Hindlimb muscle (tissue), 1 donor: Measurements from ENCODE around the gene CNPY4. TPM values are rescaled to one million over a fixed set of nuclear protein-coding genes. Genes with fewer than 3 reads are reported as not detected.

ENCODE experiments used
- DNase-seq: peaks from one replicate; pipeline ENCODE4 v3.0.0-alpha.2; 2013
- polyA plus RNA-seq: library from polyadenylated mRNA; unstranded; fragments of 120-200 nt; gene quantifications from one replicate; pipeline ENCODE4 v1.2.1, GENCODE V29; 2013; ENCODE audit not compliant: insufficient read length

Gene CNPY4
- polyA plus RNA-seq, 1 donor, result 29.7 TPM

DNA sequence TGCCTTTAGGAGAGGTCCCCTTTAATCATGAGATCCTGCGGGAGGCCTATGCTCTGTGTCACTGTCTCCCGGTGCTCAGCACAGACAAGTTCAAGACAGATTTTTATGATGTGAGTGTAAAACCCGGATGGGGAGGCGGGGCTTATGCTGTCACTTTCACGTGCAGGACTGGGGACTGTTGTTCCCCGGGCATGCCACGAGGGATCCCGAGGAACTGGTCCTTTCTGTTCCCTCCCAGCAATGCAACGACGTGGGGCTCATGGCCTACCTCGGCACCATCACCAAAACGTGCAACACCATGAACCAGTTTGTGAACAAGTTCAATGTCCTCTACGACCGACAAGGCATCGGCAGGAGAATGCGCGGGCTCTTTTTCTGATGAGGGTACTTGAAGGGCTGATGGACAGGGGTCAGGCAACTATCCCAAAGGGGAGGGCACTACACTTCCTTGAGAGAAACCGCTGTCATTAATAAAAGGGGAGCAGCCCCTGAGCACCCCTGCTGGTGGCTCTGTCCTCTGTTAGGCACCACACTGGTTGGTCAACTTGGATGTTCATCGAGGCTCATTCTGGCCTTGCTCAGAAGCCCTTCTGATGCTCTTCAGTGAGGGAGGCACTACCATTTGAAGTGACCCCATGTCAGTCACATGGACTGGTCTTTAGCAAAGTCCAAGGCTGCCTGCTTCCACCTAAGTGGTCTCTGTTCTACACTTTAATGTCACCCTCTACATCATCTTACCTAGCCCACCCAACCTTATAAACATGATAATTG is 27.8 kb upstream of the CNPY4 start:
- DNase-seq, result no peak

DNA sequence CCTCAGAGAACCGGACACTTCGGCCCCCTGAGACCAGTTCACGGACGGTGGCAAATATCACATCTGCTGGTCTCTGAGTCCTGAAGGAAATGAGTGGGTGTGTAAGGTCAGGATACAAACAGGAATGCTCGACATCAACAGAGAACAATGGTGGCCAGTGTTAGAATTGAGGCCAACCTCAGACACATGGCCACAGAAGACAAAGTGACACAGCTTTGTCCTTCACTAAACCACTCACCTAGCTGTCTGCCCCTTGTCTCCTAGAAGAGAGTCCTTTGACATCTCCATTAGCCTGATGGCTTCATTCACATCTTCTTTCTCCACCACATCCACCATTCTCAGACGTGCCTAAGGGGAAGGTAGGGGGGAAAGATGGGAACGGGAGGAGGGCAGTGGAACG is 26.4 kb upstream of the CNPY4 start:
- DNase-seq, result no peak

DNA sequence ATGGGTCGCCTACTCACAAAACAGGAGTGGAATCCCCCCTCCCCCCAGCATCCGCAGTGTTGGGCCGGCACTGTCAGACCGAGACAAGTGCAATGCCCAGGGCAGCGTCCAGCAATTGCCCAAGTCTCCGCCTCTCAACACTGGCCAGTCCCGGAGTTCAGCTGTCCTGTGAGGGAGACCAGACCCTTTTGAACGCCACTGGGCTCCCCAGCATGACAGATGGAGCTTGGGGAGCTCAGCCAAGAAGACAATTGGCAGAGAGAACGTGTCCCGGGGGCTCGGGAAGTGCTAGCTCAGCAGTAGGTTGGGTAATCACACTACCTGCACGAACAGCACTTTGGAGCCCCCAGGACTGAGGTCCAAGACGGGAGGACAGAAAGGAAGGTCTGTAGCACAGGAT is 25.9 kb upstream of the CNPY4 start:
- no peak for DNase-seq

DNA sequence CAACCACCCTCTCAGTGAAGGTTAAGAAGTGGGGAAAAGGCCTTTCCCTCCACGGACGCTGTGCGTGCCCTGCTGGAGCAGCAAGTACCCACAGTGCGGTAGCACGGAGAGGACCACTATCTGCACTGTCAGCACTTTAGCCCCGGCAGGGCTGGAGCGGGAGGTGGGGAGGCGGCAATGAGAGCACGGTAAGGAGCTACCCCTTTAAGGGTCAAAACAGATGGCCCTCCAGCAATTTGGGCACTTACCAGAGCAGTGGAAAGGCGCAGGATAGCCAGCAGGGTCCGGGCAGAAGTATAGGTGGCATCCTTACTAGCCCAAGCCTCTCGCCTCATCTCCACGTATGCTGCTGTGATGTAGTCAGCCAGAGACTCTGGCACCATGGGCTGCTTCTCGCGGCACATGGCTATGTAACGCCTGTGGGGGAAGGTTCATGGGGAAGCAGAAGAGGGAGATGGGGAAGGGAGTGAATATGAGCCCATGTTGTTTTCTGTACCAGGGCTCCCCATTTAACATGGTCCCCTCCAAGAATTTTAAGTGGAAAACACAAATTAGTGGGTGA is 25.4 kb upstream of the CNPY4 start:
- DNase-seq, result no peak

DNA sequence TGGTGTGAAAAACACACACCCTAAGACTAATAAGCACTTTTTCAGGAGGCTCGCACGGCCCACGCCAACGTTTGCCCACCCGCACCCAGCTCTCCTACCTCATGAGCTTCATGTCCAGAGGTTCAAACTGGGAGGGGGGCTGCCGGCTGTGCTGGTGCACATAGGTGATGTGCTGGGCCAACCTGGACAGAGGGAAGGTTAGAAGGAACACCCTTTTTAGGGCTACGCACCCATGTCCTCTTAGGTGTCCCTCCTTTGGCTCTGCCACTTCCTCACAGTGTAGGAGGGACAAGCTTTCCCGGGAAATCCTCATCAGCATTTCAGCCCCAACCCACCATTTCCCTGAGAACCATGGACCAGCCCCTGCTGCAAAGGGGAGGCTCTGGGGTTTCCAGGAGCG is 24.1 kb upstream of the CNPY4 start:
- DNase-seq, result no peak

DNA sequence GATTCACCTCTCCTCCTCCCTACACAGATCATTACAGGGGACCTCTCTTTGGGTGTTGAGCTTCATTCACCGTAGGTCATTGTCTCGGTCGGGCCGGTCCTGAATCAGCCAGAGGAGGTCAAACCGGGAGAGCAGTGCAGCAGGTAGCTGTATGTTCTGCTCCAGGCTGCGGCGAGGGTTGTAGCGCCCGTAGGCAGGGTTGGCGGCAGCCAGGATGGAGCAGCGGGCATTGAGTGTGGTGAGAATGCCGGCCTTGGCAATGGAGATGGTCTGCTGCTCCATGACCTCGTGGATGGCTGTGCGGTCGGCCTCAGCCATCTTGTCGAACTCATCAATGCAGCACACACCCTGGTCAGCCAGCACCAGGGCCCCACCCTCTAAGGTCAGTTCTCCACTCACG is 23.7 kb upstream of the CNPY4 start:
- DNase-seq, result no peak

DNA sequence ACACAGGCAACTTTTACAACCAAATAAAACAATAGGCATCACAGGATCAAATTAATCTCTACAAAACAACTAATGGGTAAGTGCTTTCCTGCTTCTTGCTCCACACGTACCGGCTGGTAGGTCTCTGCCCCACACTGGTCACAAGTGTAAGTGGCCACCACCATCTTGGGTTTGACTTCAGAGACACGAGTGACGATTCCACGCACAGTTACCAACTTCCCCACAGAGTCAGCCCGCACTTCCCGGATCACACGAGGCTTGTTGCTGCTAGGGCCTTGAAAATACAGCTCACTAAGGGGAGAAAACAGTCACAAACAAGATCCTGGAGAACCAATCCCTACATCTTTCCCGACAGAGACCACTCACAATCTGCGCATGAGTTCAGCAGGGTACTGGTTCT is 20.5 kb upstream of the CNPY4 start:
- no peak for DNase-seq

DNA sequence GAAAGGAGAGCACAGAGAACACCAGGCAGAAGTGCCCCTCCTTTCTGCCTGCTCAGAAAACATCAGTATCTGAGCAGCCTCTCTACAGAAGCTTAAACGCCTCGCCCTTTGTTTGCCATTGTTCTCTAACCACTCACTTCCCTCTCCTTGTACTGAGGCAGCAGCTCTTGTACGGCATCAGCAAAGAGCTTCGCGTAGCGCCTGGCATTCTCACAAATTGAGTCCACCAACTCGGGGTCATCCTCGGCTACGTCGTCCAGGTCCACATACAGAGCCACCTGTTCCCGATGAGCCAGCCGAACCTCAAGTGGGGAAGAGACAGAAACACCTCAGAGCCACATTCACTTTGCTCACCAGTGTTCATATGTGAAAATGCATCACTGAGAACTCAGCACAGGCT is 20.0 kb upstream of the CNPY4 start:
- no peak for DNase-seq

DNA sequence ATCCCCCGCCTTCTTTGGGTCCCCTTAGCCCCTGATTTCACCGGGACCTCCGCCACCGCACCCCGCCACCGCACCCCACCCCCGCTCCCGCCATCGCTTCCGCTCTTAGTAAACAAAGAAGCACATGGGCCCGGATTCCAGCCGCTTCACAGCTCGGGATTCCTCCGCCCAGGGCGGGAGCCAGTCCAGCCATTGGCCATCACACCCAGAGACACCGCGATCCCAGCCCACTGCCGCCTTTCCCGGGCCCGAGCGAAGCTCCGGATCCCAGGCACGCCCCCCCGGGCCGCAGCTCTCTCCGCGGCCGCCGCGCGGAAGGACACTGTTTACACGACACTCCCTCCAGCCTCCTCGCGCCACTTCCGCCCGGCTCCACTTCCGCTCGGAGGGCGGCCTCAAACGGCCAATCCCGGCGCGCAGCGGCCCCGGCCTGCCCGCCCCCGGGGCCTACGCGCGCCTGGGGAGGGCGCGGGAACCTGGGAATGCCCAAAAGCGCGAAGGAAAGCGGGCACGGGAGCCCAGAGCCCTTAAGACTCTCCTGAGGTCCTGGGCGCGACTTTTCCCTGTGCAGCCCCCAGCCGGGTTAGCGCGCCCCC is 18.9 kb upstream of the CNPY4 start:
- DNase-seq, result peak; percentile 97

DNA sequence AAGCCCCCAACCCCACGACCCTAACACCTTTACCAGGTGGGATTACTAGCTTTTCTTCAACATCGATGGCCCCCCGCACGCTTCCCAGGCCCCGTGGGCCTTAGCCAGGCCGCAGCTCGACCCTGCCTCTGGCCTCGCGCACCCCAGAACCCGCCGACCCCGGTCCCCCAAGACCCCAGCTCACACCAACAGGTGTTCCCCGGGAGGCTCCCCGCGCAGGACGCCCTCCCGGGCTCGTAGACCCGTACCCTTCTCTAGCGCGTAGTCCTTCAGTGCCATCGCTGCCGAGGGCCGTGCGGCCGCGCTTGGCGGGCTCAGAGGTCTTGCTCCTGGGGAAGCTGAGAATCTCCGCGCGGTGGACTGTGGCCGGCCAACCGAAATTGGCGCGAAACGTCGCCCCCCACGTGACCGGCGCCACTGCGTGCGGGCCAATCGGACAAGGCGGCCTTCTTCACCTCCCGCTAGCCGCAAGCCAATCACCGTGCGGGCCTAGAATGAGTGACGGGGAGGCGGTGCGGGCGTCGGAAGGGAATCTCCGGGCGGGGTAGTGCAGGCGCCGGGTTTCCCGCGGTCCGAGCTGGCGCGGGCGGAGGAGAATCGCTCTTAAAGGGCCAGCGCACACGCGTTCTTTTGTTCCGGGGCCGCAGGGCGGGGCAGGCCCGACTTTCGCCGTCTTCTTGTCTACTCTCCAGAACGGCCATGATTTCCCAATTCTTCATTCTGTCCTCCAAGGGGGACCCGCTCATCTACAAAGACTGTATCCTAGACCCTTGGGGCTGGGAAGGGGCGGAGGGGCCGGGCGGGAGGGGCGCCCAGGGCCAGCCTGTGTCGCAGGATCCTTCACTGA is 18.2 kb upstream of the CNPY4 start, which contains the start of the genes AP4M1 and MCM7:
AP4M1 (plus strand) TSS at position 628 of the 847 bp plus-strand sequence; CDS start at position 700, 72 bp downstream.
MCM7 (minus strand) TSS at position 382 of the 847 bp plus-strand sequence; CDS start at position 279, 103 bp downstream.
- peak; percentile 98 for DNase-seq

DNA sequence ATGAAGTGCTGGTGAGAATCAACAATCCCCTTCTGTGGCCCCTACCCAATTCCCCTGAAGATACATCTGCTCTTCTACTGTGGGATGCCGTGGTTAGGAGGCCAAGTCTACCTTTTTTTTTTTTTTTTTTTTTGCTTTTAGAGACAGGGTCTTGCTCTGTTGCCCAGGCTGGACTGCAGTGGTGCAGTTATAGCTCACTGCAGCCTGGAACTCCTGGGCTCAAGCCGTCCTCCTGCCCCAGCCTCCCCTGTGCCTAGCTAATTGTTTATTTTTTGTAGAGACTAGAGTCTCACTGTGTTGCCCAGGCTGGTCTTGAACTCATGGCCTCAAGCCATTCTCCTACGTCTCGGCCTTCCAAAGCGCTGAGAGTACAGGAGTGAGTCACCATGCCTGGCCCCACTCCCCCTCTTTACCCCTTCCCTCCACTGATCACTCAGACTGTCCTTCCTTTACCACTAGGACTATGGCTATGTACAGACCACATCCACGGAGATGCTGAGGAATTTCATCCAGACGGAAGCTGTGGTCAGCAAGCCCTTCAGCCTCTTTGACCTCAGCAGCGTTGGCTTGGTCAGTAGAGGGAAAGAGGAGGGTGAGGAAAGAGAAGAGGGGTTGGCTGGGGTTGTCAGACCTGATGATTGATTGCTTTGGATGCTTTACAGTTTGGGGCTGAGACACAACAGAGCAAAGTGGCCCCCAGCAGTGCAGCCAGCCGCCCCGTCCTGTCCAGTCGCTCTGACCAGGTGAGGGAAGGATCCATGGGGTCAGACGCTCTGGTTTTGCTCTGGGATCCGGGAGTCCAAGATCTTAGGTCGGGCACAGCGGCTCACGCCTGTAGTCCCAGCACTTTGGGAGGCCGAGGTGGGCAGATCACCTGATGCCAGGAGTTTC is 16.2 kb upstream of the CNPY4 start:
- DNase-seq, result no peak

DNA sequence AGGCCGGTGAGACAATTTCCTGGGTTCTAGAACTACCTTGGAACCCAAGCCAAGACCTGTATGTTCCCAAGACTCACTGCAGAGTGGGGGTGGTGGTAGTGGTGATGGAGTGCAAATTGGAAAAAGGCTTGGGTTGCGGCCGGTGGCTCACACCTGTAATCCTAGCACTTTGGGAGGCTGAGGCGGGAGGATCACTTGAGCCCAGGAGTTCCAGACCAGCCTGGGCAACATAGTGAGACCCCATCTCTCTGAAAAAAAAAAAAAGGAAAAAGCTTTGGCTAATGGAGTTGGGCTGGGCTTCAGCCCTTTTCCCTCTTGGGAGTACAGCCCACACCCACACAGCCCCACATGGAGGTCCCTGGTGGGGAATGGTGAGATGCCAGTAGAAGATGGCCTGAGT is 13.9 kb upstream of the CNPY4 start:
- no peak for DNase-seq

DNA sequence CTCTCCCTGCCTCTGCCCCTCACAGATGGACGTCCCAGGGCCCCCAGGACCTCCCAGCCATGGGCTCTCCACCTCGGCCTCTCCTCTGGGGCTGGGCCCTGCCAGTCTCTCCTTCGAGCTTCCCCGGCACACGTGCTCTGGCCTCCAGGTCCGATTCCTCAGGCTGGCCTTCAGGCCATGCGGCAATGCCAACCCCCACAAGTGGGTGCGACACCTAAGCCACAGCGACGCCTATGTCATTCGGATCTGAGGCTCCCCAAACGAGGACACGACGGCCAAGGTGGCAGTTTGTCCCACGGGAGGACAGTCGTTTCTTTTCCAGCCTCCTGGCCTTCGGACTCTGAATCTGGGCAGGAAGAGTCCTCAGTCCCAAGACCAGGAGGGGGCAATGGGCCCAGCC is 12.8 kb upstream of the CNPY4 start:
- DNase-seq, result no peak

DNA sequence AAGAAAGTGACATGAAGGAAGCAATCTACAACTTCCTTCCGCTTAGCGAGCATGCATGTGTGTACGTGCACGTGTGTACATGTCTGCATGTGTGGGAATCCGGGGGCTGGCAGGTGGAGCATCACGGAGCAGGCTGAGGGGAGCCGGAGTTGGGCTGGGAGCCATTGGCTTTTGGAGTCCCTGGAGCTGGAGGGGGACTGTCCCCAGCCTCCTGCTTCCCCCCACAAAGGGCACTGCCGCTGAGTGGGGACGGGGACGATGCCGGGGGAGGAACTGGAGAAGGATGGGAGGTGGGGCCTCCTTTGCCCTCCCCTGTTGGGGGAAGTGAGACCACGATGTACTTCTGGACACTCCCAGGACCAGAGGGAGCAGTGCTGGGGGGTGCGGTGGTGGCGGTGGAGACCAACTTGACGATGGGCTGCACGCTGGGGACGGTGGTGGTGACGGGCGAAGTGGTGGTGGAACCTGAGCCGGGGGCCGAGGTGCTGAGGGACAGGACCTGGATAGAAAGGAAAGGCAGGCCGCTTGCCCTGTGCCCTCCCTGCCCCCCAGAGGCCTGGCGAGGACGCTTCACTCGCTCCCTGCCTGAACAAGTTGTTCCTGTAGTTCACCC is 12.2 kb upstream of the CNPY4 start:
- no peak for DNase-seq

DNA sequence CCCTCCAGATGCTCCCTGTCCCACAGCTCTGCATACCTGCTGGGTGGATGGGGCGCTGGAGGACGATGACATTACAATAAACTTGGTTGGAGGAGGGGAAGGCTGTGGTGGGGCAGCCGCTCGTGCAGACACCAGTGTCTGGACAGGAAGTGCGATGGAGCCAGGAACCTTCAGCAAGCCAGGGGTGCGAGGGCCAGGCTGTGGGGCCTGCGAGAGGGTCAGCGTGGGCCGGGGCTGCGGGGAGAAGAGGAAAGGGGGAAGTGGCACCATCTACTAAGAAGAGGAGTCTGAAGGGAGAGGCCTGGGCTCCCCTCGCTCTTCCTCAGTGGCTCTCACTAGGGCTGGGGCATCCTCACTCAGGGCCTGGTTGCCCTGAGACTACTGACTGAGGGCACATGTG is 11.5 kb upstream of the CNPY4 start:
- DNase-seq, result no peak

DNA sequence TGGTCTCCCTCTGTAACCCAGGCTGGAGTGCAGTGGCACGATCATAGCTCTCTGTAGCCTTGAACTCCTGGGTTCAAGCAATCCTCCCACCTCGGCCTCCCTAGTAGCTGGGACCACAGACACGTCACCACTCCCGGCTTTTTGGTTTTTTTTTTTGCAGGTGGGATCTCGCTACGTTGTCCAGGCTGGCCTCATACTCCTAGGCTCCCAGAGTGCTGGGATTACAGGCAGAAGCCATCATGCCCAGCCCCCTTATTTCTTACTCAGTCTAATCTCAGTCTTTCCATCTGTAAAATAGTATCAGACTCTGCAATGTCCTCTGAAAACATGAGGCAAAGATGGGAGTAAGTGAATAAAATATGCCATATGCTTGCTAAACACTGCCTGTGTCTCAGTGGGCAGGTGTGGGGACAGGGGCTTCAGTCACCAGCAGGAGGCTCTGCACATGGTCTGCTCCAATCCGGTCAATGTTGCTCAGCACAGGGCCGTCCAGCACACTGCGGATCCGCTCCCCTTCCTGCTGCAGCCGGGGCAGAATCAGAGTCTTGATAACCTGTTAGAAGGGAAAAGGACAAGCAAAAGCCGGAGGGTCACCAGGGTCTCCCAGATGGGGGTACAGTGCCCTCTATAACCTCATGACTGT is 9.8 kb upstream of the CNPY4 start:
- DNase-seq, result no peak

DNA sequence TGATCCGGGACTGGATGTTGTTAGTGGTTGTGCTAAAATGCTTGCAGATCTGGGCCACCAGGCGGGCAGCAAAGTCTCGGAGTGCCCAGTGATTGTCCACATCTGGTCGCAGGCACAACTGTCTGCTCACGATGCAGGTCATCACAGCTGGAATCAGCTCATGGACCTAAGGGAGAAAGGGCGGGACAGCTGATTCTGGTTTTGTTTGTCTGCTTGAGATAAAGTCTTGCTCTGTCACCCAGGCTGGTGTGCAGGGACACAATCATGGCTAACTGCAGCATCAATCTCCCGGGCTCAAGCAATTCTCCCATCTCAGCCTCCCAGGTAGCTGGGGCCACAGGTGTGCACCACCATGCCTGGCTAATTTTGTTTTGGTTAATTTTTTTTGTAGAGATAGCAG is 8.3 kb upstream of the CNPY4 start:
- no peak for DNase-seq

DNA sequence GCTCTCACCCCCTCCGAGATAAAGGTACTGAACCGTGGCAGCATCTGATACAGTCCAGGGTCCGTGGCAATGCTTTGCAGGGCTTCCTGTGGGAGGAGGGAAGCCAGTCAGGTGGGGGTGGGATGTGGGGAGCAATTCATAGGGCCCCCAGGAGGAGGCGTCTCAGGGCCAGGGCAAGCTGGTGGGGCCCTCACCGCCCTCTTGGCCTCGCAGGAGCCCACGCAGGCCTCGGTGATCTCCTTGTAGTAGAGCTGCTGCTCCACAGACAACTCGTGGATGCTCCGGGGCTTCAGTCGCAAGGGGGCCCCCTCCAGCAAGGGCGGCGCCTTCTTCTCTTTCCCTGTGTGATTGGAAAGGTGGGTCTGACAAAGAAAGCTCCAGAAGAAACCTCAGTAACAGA is 7.5 kb upstream of the CNPY4 start:
- DNase-seq, result no peak

DNA sequence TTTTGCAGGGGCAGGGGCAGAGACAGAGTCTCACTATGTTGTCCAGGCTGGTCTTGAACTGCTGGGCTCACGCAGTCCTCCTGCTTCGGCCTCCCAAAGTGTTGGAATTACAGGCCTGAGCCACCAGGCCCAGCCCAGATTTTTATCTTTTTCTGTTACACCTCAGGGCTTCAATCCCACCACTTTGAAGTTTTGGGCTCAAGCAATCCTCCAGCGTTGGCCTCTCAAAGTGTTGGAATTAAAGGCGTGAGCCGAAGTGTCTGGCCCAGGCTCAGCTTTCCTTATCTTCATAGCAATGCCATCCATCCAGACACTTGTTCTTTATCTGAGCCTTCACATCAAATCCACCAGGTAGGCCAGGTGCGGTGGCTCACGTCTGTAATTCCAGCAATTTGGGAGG is 4.4 kb upstream of the CNPY4 start:
- DNase-seq, result no peak

DNA sequence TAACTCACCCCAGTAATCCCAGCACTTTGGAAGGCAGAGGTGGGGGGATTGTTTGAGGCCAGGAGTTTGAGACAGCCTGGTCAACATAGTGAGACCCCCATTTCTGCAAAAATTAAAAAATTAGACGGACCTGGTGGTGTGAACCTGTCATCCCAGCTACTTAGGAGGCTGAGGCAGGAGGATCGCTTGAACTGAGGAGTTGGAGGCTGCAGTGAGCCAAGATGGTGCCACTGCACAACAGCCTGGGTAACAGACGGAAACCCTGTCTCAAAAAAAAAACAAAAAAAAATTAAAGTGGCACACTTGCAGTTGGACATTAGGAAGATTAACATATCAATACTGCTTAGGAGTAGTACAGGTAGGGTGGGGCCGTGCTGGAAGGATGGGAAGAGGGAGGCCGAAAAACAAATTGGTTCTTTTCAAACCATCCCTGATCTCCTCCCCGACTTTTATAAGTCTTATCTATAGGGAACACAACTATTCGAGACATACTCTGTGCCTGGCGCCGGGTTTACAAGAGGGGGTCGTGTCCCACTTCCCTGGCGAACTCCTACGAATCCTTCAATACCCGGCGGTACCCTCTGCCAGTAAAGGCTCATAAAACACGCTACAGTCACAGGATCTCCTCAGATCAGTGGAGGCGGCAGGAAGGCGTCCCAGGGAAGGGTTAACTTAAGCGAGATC is 904 bp upstream of the CNPY4 start:
- DNase-seq, result no peak
